Myometrial cell (primary cell): ENCODE results near the gene NEAT1. TPM values are rescaled to one million over a fixed set of nuclear protein-coding genes. Genes with fewer than 3 reads are reported as not detected.

ENCODE experiments used
- total RNA-seq: library from RNA; depleted of rRNA; stranded (reverse); fragments of >200 nt; gene quantifications from 2 replicates; pipeline ENCODE4 v1.2.3, GENCODE V29; 2015

The NEAT1 gene
- total RNA-seq: 9.2 and 10.8 TPM in 2 replicates

GRCh38 chr11:65422633-65423515 lies at the start of gene NEAT1:
Gene NEAT1, plus strand, starts transcription at chr11:65422798.

GRCh38 chr11:65382033-65382803 lies 40.4 kb upstream of the NEAT1 start, which contains the start of gene SLC25A45:
Gene SLC25A45, minus strand, starts transcription at chr11:65382646. Its CDS starts 695 bp downstream, at chr11:65381951.

GRCh38 chr11:65386307-65387140 lies 36.1 kb upstream of the NEAT1 start, which contains the start of gene FRMD8:
Gene FRMD8, plus strand, starts transcription at chr11:65386637. Its CDS starts 400 bp downstream, at chr11:65387037.

Other genes with a start within 250 kb of the NEAT1 start
- 216 and 233 TPM in 2 replicates for gene CAPN1, start 240.9 kb upstream of the NEAT1 start, total RNA-seq
- 19.5 and 21.0 TPM in 2 replicates for gene POLA2, start 160.8 kb upstream of the NEAT1 start, total RNA-seq
- gene CDC42EP2, start 107.9 kb upstream of the NEAT1 start, total RNA-seq: 32.4 and 33.4 TPM in 2 replicates
- gene DPF2, start 88.9 kb upstream of the NEAT1 start, total RNA-seq: 42.2 and 51.0 TPM in 2 replicates
- not detected in 2 replicates for gene TIGD3, start 68.0 kb upstream of the NEAT1 start, total RNA-seq
- under 0.01 and 1.1 TPM in 2 replicates for gene SLC25A45, start 40.2 kb upstream of the NEAT1 start, total RNA-seq
- gene FRMD8, start 36.2 kb upstream of the NEAT1 start, total RNA-seq: 22.9 and 32.3 TPM in 2 replicates
- gene MALAT1, start 76.2 kb downstream of the NEAT1 start, total RNA-seq: 582 and 817 TPM in 2 replicates
- 142 and 159 TPM in 2 replicates for gene SCYL1, start 102.3 kb downstream of the NEAT1 start, total RNA-seq
- 58.7 and 68.9 TPM in 2 replicates for gene LTBP3, start 135.6 kb downstream of the NEAT1 start, total RNA-seq
- gene ZNRD2, start 147.7 kb downstream of the NEAT1 start, total RNA-seq: 72.9 and 80.5 TPM in 2 replicates
- 30.1 and 33.7 TPM in 2 replicates for gene FAM89B, start 149.7 kb downstream of the NEAT1 start, total RNA-seq
- 60.0 and 65.9 TPM in 2 replicates for gene EHBP1L1, start 153.3 kb downstream of the NEAT1 start, total RNA-seq
- gene KCNK7, start 173.0 kb downstream of the NEAT1 start, total RNA-seq: not detected in 2 replicates
- 32.8 and 44.4 TPM in 2 replicates for gene MAP3K11, start 191.4 kb downstream of the NEAT1 start, total RNA-seq
- 33.3 and 36.0 TPM in 2 replicates for gene PCNX3, start 193.0 kb downstream of the NEAT1 start, total RNA-seq
- 34.9 and 42.1 TPM in 2 replicates for gene SIPA1, start 215.3 kb downstream of the NEAT1 start, total RNA-seq
- gene RELA, start 240.1 kb downstream of the NEAT1 start, total RNA-seq: 28.8 and 37.6 TPM in 2 replicates